Duodenal mucosa (tissue), 2 donors: Measurements from ENCODE around the gene PCSK5.

ENCODE experiments used
- H3K27ac ChIP-seq: one replicate; pipeline ENCODE4 v1.7.0; 2013; ENCODE audit warnings: low read depth, low read length
- H3K27me3 ChIP-seq, 2 donors: one replicate each; pipeline ENCODE4 v1.7.0; 2013; ENCODE audit warnings: low read length in 2 of 2, control low read depth in 1 of 2; ENCODE audit not compliant: insufficient read depth in 2 of 2, control insufficient read depth in 1 of 2
- H3K36me3 ChIP-seq, 2 donors: one replicate each; pipeline ENCODE4 v1.7.0; 2013; ENCODE audit warnings: low read length in 2 of 2, control low read depth in 1 of 2; ENCODE audit not compliant: insufficient read depth in 2 of 2, control insufficient read depth in 1 of 2
- H3K4me1 ChIP-seq, 2 donors: one replicate each; pipeline ENCODE4 v1.7.0; 2013; ENCODE audit warnings: low read length in 2 of 2, control low read depth in 1 of 2; ENCODE audit not compliant: insufficient read depth in 2 of 2, control insufficient read depth in 1 of 2
- H3K4me3 ChIP-seq, 2 donors: one replicate each; pipeline ENCODE4 v1.7.0; 2013; ENCODE audit warnings: low read length in 2 of 2, low read depth in 1 of 2
- H3K9ac ChIP-seq, 2 donors: one replicate each; pipeline ENCODE4 v1.7.0; 2013; ENCODE audit warnings: low read length in 2 of 2, low read depth in 1 of 2
- H3K9me3 ChIP-seq, 2 donors: one replicate each; pipeline ENCODE4 v1.7.0; 2013; ENCODE audit warnings: low read length in 2 of 2, control low read depth in 1 of 2; ENCODE audit not compliant: control insufficient read depth in 1 of 2

Gene PCSK5

GRCh38 chr9:75974016-75974766 lies 83.7 kb downstream of the PCSK5 start:
- H3K4me3 ChIP-seq: no peak overlapping the region
- H3K9me3 ChIP-seq: no peaks in the 10 kb centered on the region
- H3K27me3 ChIP-seq: no peaks in the 10 kb centered on the region
- peaks cover 0 to 4% of the 10 kb centered on the region in 2 donors for H3K36me3 ChIP-seq
- H3K9ac ChIP-seq: no peak overlapping the region
- no peak overlapping the region for H3K27ac ChIP-seq
- H3K4me1 ChIP-seq: no peaks in the 10 kb centered on the region

GRCh38 chr9:75975071-75975470 lies 84.6 kb downstream of the PCSK5 start:
- no peak overlapping the region for H3K9ac ChIP-seq
- H3K4me3 ChIP-seq: no peak overlapping the region
- H3K4me1 ChIP-seq: peaks cover 0 to 3% of the 10 kb centered on the region in 2 donors
- H3K36me3 ChIP-seq: no peaks in the 10 kb centered on the region
- no peaks in the 10 kb centered on the region for H3K9me3 ChIP-seq
- H3K27ac ChIP-seq: no peak overlapping the region
- H3K27me3 ChIP-seq: no peaks in the 10 kb centered on the region

- no peaks in the 10 kb centered on the region for H3K27me3 ChIP-seq
Observed at GRCh38 chr9:75976549-75976948, 86.1 kb downstream of the PCSK5 start.

GRCh38 chr9:75979362-75979761 lies 88.9 kb downstream of the PCSK5 start:
- Histone ChIP-seq H3K9me3 (no peaks in the 10 kb centered on the region), H3K27ac (no peak overlapping the region), H3K36me3 (no peaks in the 10 kb centered on the region), H3K9ac (no peak overlapping the region), H3K27me3 (no peaks in the 10 kb centered on the region), H3K4me3 (no peak overlapping the region), H3K4me1 (peaks cover 17 to 29% of the 10 kb centered on the region in 2 donors)

More at GRCh38 chr9:75976549-75976948, 86.1 kb downstream of the PCSK5 start:
- H3K4me1 ChIP-seq: peaks cover under 1 to 6% of the 10 kb centered on the region in 2 donors
- H3K9me3 ChIP-seq: no peaks in the 10 kb centered on the region
- H3K27ac ChIP-seq: no peak overlapping the region
- H3K9ac ChIP-seq: no peak overlapping the region
- no peaks in the 10 kb centered on the region for H3K36me3 ChIP-seq
- H3K4me3 ChIP-seq: no peak overlapping the region

- H3K9ac ChIP-seq: no peak overlapping the region
- no peak overlapping the region for H3K27ac ChIP-seq
- H3K9me3 ChIP-seq: no peaks in the 10 kb centered on the region
- H3K36me3 ChIP-seq: peaks cover 11 to 18% of the 10 kb centered on the region in 2 donors
- H3K4me3 ChIP-seq: peak overlapping the region in 1 of 2 donors; percentile 5
- no peaks in the 10 kb centered on the region for H3K27me3 ChIP-seq
- H3K4me1 ChIP-seq: peaks cover 27 to 37% of the 10 kb centered on the region in 2 donors
Observed at GRCh38 chr9:75983319-75984045, 93.0 kb downstream of the PCSK5 start.

GRCh38 chr9:75985515-75985914 lies 95.0 kb downstream of the PCSK5 start:
- Histone ChIP-seq H3K4me1 (peaks cover 47 to 54% of the 10 kb centered on the region in 2 donors), H3K36me3 (peaks cover 11 to 18% of the 10 kb centered on the region in 2 donors), H3K9me3 (no peaks in the 10 kb centered on the region), H3K27me3 (no peaks in the 10 kb centered on the region), H3K4me3 (no peak overlapping the region), H3K9ac (no peak overlapping the region), H3K27ac (no peak overlapping the region)

- Histone ChIP-seq H3K27ac (no peak overlapping the region), H3K36me3 (peaks cover 11 to 18% of the 10 kb centered on the region in 2 donors), H3K4me3 (no peak overlapping the region), H3K9ac (no peak overlapping the region), H3K4me1 (peaks cover 43 to 59% of the 10 kb centered on the region in 2 donors), H3K27me3 (no peaks in the 10 kb centered on the region), H3K9me3 (no peaks in the 10 kb centered on the region)
Observed at GRCh38 chr9:75988663-75989062, 98.2 kb downstream of the PCSK5 start.

GRCh38 chr9:75990156-75990555 lies 99.7 kb downstream of the PCSK5 start:
- Histone ChIP-seq H3K9ac (peak overlapping the region; percentile 5 to 39), H3K4me1 (peaks cover 30 to 50% of the 10 kb centered on the region in 2 donors), H3K4me3 (peak overlapping the region; percentile 11 to 12), H3K9me3 (no peaks in the 10 kb centered on the region), H3K27ac (no peak overlapping the region), H3K36me3 (peaks cover 14 to 18% of the 10 kb centered on the region in 2 donors), H3K27me3 (no peaks in the 10 kb centered on the region)

GRCh38 chr9:75990576-75991304 lies 100.3 kb downstream of the PCSK5 start:
- H3K9ac ChIP-seq: no peak overlapping the region
- peak overlapping the region; percentile 17 for H3K27ac ChIP-seq
- peaks cover 30 to 55% of the 10 kb centered on the region in 2 donors for H3K4me1 ChIP-seq
- no peaks in the 10 kb centered on the region for H3K9me3 ChIP-seq
- no peak overlapping the region for H3K4me3 ChIP-seq
- H3K36me3 ChIP-seq: peaks cover 14 to 18% of the 10 kb centered on the region in 2 donors
- no peaks in the 10 kb centered on the region for H3K27me3 ChIP-seq
